HEK293 (cell line): ENCODE results near the gene ARL6IP5.

ENCODE experiments used
- CTCF ChIA-PET: fragments of 350-600 bp; formaldehyde crosslinking; extraction: SDS; loops from one replicate; lab custom pipeline; 2021; ENCODE audit warnings: antibody characterized with exemption; lab: Yijun Ruan, JAX
- POLR2A ChIA-PET: fragments of 300-600 bp; formaldehyde crosslinking; extraction: SDS; loops from one replicate; lab custom pipeline; 2020; ENCODE audit warnings: antibody characterized with exemption, inconsistent platforms; lab: Yijun Ruan, JAX
- H3K27ac ChIP-seq: fragments of 200-500 bp; sonication (Bioruptor generic); 2 replicates; pipeline ENCODE4 v1.5.1; 2014; ENCODE audit warnings: low read depth, low read length, control low read depth, inconsistent platforms; ENCODE audit errors: extremely low read depth
- H3K36me3 ChIP-seq, 2 experiments: fragments of 200-500 bp in 1 of 2; sonication (Bioruptor generic) in 1 of 2; 1 replicate in 1 of 2; 2 replicates in 1 of 2; pipeline ENCODE4 v1.5.1; 2014 to 2017; ENCODE audit warnings: inconsistent platforms in 2 of 2, low read length in 2 of 2; ENCODE audit not compliant: control insufficient read depth in 2 of 2, insufficient read depth in 1 of 2
- H3K4me1 ChIP-seq: fragments of 200-500 bp; sonication (Bioruptor generic); 2 replicates; pipeline ENCODE4 v1.5.1; 2014; ENCODE audit warnings: mild to moderate bottlenecking, low read length, inconsistent platforms; ENCODE audit not compliant: control insufficient read depth, insufficient read depth
- H3K4me3 ChIP-seq: 2 replicates; pipeline ENCODE4 v1.5.1; 2011; ENCODE audit warnings: low read depth, mild to moderate bottlenecking, control low read depth, low read length, moderate library complexity
- H3K9me3 ChIP-seq: fragments of 200-500 bp; sonication (Bioruptor generic); 2 replicates; pipeline ENCODE4 v1.5.1; 2014; ENCODE audit warnings: low read depth, low read length, inconsistent platforms; ENCODE audit not compliant: control insufficient read depth, insufficient read depth
- MEIS1 ChIP-seq: sonication (generic); formaldehyde crosslinking; IDR thresholded peaks from 2 replicates; pipeline ENCODE4 v1.8.1; 2022; ENCODE audit warnings: missing genetic modification reagents, mild to moderate bottlenecking, borderline replicate concordance
- SP7 ChIP-seq: fragments of 450-650 bp; formaldehyde crosslinking; IDR thresholded peaks from 2 replicates; pipeline ENCODE4 v1.5.1; 2016; ENCODE audit warnings: missing biosample characterization, missing genetic modification characterization
- ZBTB17 ChIP-seq: fragments of 450-650 bp; formaldehyde crosslinking; IDR thresholded peaks from 2 replicates; pipeline ENCODE4 v1.5.1; 2016; ENCODE audit warnings: missing biosample characterization, missing genetic modification characterization
- ZEB2 ChIP-seq: fragments of 450-650 bp; formaldehyde crosslinking; IDR thresholded peaks from 2 replicates; pipeline ENCODE4 v1.5.1; 2016; ENCODE audit warnings: missing biosample characterization, missing genetic modification characterization
- ZNF132 ChIP-seq: fragments of 450-650 bp; formaldehyde crosslinking; IDR thresholded peaks from 2 replicates; pipeline ENCODE4 v1.5.1; 2017; ENCODE audit warnings: missing biosample characterization, missing genetic modification characterization, borderline replicate concordance
- ZNF174 ChIP-seq: fragments of 450-650 bp; formaldehyde crosslinking; IDR thresholded peaks from 2 replicates; pipeline ENCODE4 v1.5.0; 2017; ENCODE audit warnings: missing biosample characterization, mild to moderate bottlenecking, missing genetic modification characterization
- ZNF175 ChIP-seq: fragments of 450-650 bp; formaldehyde crosslinking; IDR thresholded peaks from 2 replicates; pipeline ENCODE4 v1.5.1; 2016; ENCODE audit warnings: missing biosample characterization, missing genetic modification characterization
- ZNF292 ChIP-seq: fragments of 450-650 bp; formaldehyde crosslinking; IDR thresholded peaks from 2 replicates; pipeline ENCODE4 v1.5.1; 2016; ENCODE audit warnings: low read depth, missing biosample characterization, missing genetic modification characterization, borderline replicate concordance
- ZNF366 ChIP-seq: fragments of 450-650 bp; formaldehyde crosslinking; conservative IDR thresholded peaks from 2 replicates; pipeline ENCODE4 v1.5.1; 2016; ENCODE audit warnings: missing biosample characterization, missing genetic modification characterization
- ZNF416 ChIP-seq: fragments of 450-650 bp; formaldehyde crosslinking; IDR thresholded peaks from 2 replicates; pipeline ENCODE4 v1.5.1; 2016; ENCODE audit warnings: missing biosample characterization, missing genetic modification characterization
- ZNF660 ChIP-seq: fragments of 450-650 bp; IDR thresholded peaks from 2 replicates; pipeline ENCODE4 v1.5.1; 2018; ENCODE audit warnings: missing biosample characterization, mild to moderate bottlenecking, missing genetic modification characterization
- ZNF791 ChIP-seq: fragments of 450-650 bp; formaldehyde crosslinking; IDR thresholded peaks from 2 replicates; pipeline ENCODE4 v1.5.1; 2016; ENCODE audit warnings: missing biosample characterization, missing genetic modification characterization
- TF ChIP-seq, protein P1 (sequence below): fragments of 450-650 bp; formaldehyde crosslinking; IDR thresholded peaks from 2 replicates; pipeline ENCODE4 v1.5.1; 2016; ENCODE audit warnings: missing biosample characterization, missing genetic modification characterization, borderline replicate concordance
- TF ChIP-seq, protein P2 (sequence below): fragments of 450-650 bp; formaldehyde crosslinking; IDR thresholded peaks from 2 replicates; pipeline ENCODE4 v1.5.1; 2017; ENCODE audit warnings: missing biosample characterization, mild to moderate bottlenecking, missing genetic modification characterization, moderate library complexity
- TF ChIP-seq, protein P3 (sequence below): fragments of 450-650 bp; formaldehyde crosslinking; IDR thresholded peaks from 2 replicates; pipeline ENCODE4 v1.5.1; 2016; ENCODE audit warnings: missing biosample characterization, missing genetic modification characterization
- TF ChIP-seq, protein P4 (sequence below): fragments of 450-650 bp; formaldehyde crosslinking; IDR thresholded peaks from 2 replicates; pipeline ENCODE4 v1.5.1; 2016; ENCODE audit warnings: missing biosample characterization, missing genetic modification characterization
- TF ChIP-seq, protein P5 (sequence below): fragments of 450-650 bp; formaldehyde crosslinking; IDR thresholded peaks from 2 replicates; pipeline ENCODE4 v1.5.1; 2017; ENCODE audit warnings: missing biosample characterization, missing genetic modification characterization
- TF ChIP-seq, protein P6 (sequence below): fragments of 450-650 bp; formaldehyde crosslinking; IDR thresholded peaks from 2 replicates; pipeline ENCODE4 v1.5.1; 2016; ENCODE audit warnings: missing biosample characterization, missing genetic modification characterization
- TF ChIP-seq, protein P7 (sequence below): fragments of 450-650 bp; formaldehyde crosslinking; IDR thresholded peaks from 2 replicates; pipeline ENCODE4 v1.5.1; 2016; ENCODE audit warnings: missing biosample characterization, missing genetic modification characterization
- TF ChIP-seq, protein P8 (sequence below): fragments of 450-650 bp; formaldehyde crosslinking; IDR thresholded peaks from 2 replicates; pipeline ENCODE4 v1.5.1; 2017; ENCODE audit warnings: missing biosample characterization, missing genetic modification characterization

ARL6IP5 gene

DNA sequence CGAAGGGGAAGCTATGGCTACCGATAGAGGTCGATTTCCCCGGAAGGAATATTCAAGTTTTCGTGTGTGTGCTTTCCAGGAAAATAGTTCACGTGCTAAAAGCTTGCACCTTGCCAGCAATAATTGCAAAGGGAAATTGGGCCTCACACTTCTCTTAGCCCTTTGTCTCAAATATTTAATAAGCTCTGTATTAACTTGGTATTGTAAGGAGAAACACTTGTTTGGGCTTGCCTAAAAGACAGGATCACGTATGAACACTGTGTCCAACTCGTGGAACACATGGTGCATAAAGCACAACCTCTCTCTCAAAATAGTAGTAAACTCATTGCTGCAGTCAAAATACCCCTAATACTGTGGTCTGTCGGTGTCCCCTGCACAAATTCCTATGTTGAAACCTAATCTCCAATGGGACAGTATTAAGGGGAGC is 32.3 kb upstream of the ARL6IP5 start:
- H3K4me1 ChIP-seq = no peaks in the 10 kb centered on the region
- H3K36me3 ChIP-seq = peaks cover 13 to 36% of the 10 kb centered on the region in 2 experiments; a peak in 2 of 3 replicates
- ChIA-PET POLR2A (interaction anchor here (1.0 to 1.6 kb wide), 2 partner anchors 26 to 39 kb away, joined by 3 to 6 read pairs; partner anchors contain the start of gene EOGT), CTCF (interaction anchor here (0.6 to 1.4 kb wide), 2 partner anchors 10 to 373 kb away, joined by 3 read pairs; no protein-coding TSS in a partner anchor)
- no peaks in the 10 kb centered on the region for H3K9me3 ChIP-seq
- peak overlapping the region; percentile 87 for H3K4me3 ChIP-seq
- no peak overlapping the region for H3K27ac ChIP-seq
- TF ChIP-seq MEIS1 (CRISPR knock-in tag) = no peak
- TF ChIP-seq, protein P1, sequence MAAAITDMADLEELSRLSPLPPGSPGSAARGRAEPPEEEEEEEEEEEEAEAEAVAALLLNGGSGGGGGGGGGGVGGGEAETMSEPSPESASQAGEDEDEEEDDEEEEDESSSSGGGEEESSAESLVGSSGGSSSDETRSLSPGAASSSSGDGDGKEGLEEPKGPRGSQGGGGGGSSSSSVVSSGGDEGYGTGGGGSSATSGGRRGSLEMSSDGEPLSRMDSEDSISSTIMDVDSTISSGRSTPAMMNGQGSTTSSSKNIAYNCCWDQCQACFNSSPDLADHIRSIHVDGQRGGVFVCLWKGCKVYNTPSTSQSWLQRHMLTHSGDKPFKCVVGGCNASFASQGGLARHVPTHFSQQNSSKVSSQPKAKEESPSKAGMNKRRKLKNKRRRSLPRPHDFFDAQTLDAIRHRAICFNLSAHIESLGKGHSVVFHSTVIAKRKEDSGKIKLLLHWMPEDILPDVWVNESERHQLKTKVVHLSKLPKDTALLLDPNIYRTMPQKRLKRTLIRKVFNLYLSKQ (tag by site-specific recombination) = no peak
- TF ChIP-seq ZEB2 (tag by site-specific recombination) = 0 out of 2 replicates have a peak, but pooled peaks have one; percentile 9
- TF ChIP-seq, protein P2, sequence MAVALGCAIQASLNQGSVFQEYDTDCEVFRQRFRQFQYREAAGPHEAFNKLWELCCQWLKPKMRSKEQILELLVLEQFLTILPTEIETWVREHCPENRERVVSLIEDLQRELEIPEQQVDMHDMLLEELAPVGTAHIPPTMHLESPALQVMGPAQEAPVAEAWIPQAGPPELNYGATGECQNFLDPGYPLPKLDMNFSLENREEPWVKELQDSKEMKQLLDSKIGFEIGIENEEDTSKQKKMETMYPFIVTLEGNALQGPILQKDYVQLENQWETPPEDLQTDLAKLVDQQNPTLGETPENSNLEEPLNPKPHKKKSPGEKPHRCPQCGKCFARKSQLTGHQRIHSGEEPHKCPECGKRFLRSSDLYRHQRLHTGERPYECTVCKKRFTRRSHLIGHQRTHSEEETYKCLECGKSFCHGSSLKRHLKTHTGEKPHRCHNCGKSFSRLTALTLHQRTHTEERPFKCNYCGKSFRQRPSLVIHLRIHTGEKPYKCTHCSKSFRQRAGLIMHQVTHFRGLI (tag by site-specific recombination) = 0 out of 2 replicates have a peak, but pooled peaks have one; percentile 12
- TF ChIP-seq, protein P3, sequence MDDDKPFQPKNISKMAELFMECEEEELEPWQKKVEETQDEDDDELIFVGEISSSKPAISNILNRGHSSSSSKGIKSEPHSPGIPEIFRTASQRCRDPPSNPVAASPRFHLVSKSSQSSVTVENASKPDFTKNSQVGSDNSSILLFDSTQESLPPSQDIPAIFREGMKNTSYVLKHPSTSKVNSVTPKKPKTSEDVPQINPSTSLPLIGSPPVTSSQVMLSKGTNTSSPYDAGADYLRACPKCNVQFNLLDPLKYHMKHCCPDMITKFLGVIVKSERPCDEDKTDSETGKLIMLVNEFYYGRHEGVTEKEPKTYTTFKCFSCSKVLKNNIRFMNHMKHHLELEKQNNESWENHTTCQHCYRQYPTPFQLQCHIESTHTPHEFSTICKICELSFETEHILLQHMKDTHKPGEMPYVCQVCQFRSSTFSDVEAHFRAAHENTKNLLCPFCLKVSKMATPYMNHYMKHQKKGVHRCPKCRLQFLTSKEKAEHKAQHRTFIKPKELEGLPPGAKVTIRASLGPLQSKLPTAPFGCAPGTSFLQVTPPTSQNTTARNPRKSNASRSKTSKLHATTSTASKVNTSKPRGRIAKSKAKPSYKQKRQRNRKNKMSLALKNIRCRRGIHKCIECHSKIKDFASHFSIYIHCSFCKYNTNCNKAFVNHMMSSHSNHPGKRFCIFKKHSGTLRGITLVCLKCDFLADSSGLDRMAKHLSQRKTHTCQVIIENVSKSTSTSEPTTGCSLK (tag by site-specific recombination) = no peak
- no peak for TF ChIP-seq ZNF791
- TF ChIP-seq SP7 (tag by site-specific recombination) = 0 out of 2 replicates have a peak, but pooled peaks have one; percentile 6
- TF ChIP-seq ZNF174 (tag by site-specific recombination) = no peak
- TF ChIP-seq, protein P4, sequence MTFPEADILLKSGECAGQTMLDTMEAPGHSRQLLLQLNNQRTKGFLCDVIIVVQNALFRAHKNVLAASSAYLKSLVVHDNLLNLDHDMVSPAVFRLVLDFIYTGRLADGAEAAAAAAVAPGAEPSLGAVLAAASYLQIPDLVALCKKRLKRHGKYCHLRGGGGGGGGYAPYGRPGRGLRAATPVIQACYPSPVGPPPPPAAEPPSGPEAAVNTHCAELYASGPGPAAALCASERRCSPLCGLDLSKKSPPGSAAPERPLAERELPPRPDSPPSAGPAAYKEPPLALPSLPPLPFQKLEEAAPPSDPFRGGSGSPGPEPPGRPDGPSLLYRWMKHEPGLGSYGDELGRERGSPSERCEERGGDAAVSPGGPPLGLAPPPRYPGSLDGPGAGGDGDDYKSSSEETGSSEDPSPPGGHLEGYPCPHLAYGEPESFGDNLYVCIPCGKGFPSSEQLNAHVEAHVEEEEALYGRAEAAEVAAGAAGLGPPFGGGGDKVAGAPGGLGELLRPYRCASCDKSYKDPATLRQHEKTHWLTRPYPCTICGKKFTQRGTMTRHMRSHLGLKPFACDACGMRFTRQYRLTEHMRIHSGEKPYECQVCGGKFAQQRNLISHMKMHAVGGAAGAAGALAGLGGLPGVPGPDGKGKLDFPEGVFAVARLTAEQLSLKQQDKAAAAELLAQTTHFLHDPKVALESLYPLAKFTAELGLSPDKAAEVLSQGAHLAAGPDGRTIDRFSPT = no peak
- TF ChIP-seq ZNF132 (tag by site-specific recombination) = no peak
- TF ChIP-seq, protein P5, sequence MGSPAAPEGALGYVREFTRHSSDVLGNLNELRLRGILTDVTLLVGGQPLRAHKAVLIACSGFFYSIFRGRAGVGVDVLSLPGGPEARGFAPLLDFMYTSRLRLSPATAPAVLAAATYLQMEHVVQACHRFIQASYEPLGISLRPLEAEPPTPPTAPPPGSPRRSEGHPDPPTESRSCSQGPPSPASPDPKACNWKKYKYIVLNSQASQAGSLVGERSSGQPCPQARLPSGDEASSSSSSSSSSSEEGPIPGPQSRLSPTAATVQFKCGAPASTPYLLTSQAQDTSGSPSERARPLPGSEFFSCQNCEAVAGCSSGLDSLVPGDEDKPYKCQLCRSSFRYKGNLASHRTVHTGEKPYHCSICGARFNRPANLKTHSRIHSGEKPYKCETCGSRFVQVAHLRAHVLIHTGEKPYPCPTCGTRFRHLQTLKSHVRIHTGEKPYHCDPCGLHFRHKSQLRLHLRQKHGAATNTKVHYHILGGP (tag by site-specific recombination) = peak; percentile 91
- TF ChIP-seq, protein P6, sequence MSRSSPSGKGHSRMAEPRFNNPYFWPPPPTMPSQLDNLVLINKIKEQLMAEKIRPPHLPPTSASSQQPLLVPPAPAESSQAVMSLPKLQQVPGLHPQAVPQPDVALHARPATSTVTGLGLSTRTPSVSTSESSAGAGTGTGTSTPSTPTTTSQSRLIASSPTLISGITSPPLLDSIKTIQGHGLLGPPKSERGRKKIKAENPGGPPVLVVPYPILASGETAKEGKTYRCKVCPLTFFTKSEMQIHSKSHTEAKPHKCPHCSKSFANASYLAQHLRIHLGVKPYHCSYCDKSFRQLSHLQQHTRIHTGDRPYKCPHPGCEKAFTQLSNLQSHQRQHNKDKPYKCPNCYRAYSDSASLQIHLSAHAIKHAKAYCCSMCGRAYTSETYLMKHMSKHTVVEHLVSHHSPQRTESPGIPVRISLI (tag by site-specific recombination) = no peak
- TF ChIP-seq, protein P7, sequence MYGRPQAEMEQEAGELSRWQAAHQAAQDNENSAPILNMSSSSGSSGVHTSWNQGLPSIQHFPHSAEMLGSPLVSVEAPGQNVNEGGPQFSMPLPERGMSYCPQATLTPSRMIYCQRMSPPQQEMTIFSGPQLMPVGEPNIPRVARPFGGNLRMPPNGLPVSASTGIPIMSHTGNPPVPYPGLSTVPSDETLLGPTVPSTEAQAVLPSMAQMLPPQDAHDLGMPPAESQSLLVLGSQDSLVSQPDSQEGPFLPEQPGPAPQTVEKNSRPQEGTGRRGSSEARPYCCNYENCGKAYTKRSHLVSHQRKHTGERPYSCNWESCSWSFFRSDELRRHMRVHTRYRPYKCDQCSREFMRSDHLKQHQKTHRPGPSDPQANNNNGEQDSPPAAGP (tag by site-specific recombination) = no peak
- TF ChIP-seq ZNF366 (tag by site-specific recombination) = 0 out of 2 replicates have a peak, but pooled peaks have one; percentile 11
- no peak for TF ChIP-seq ZNF416
- TF ChIP-seq, protein P8, sequence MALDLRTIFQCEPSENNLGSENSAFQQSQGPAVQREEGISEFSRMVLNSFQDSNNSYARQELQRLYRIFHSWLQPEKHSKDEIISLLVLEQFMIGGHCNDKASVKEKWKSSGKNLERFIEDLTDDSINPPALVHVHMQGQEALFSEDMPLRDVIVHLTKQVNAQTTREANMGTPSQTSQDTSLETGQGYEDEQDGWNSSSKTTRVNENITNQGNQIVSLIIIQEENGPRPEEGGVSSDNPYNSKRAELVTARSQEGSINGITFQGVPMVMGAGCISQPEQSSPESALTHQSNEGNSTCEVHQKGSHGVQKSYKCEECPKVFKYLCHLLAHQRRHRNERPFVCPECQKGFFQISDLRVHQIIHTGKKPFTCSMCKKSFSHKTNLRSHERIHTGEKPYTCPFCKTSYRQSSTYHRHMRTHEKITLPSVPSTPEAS (tag by site-specific recombination) = peak; percentile 44
- TF ChIP-seq ZNF292 (tag by site-specific recombination) = no peak
- TF ChIP-seq ZNF175 (tag by site-specific recombination) = no peak
- 0 out of 2 replicates have a peak, but pooled peaks have one; percentile 19 for TF ChIP-seq ZBTB17 (tag by site-specific recombination)
- 0 out of 2 replicates have a peak, but pooled peaks have one; percentile 4 for TF ChIP-seq ZNF660 (tag by site-specific recombination)
